Thymus (tissue), 11 donors: ENCODE measurements around the gene LTC4S. TPM values are rescaled to one million over a fixed set of nuclear protein-coding genes. Genes with fewer than 3 reads are reported as not detected.
"Not testable (repeated sequence)": the region's sequence is repeated elsewhere in the genome, so short reads cannot be mapped to it uniquely, and the experiment has no call there.

Experiments
- DNase-seq, 9 donors: peaks; one replicate each; pipeline ENCODE4 v3.0.0-alpha.2; 2013; ENCODE audit warnings: low spot score in 9 of 9, low read depth in 6 of 9, missing footprints in 1 of 9
- H3K27ac ChIP-seq, 2 donors: one replicate each; pipeline ENCODE4 v1.5.1; 2013; ENCODE audit warnings: control low read depth in 1 of 2, low read depth in 1 of 2, low read length in 1 of 2, mild to moderate bottlenecking in 1 of 2, moderate library complexity in 1 of 2
- H3K27me3 ChIP-seq, 2 donors: one replicate each; pipeline ENCODE4 v1.5.1; 2013; ENCODE audit warnings: low read length in 1 of 2; ENCODE audit not compliant: control insufficient read depth in 2 of 2, insufficient read depth in 1 of 2
- H3K36me3 ChIP-seq, 2 donors: one replicate each; pipeline ENCODE4 v1.5.1; 2013; ENCODE audit warnings: low read length in 1 of 2, mild to moderate bottlenecking in 1 of 2, moderate library complexity in 1 of 2; ENCODE audit not compliant: control insufficient read depth in 2 of 2, insufficient read depth in 2 of 2
- H3K4me1 ChIP-seq, 2 donors: one replicate each; pipeline ENCODE4 v1.5.1; 2013; ENCODE audit warnings: low read length in 2 of 2; ENCODE audit not compliant: control insufficient read depth in 2 of 2, insufficient read depth in 2 of 2
- H3K4me3 ChIP-seq, 2 donors: one replicate each; pipeline ENCODE4 v1.5.1; 2013; ENCODE audit warnings: low read length in 2 of 2, control low read depth in 1 of 2, mild to moderate bottlenecking in 1 of 2
- H3K9me3 ChIP-seq, 2 donors: one replicate each; pipeline ENCODE4 v1.5.1; 2013; ENCODE audit warnings: low read length in 1 of 2, mild to moderate bottlenecking in 1 of 2; ENCODE audit not compliant: control insufficient read depth in 2 of 2, insufficient read depth in 1 of 2
- WGBS: extraction: QIAGEN DNeasy Blood & Tissue Kit; methylation state at CpG from one replicate; pipeline ENCODE4 v1.1.7; 2013; 5-methylcytosine and 5-hydroxymethylcytosine counted together
- polyA plus RNA-seq: library from polyadenylated mRNA; stranded (reverse); fragments of 200-250 nt; gene quantifications from one replicate; pipeline ENCODE4 v1.2.3, GENCODE V29; 2013
- total RNA-seq: library from RNA; stranded (reverse); fragments of 120-200 nt; gene quantifications from one replicate; pipeline ENCODE4 v1.2.4, GENCODE V29; 2013
- donor health status: healthy.

Gene LTC4S
- total and polyA plus RNA-seq, 2 donors: 2.7 to 2.8 TPM

- no peak overlapping the region for H3K27ac ChIP-seq
- peaks cover 0 to 8% of the 10 kb centered on the region in 2 donors for H3K4me1 ChIP-seq
- peaks cover 1 to 9% of the 10 kb centered on the region in 2 donors for H3K9me3 ChIP-seq
- peaks cover 66 to 67% of the 10 kb centered on the region in 2 donors for H3K36me3 ChIP-seq
- 95% methylated on average over 23 of the region's 23 CpGs for WGBS
- DNase-seq: no peak
- H3K4me3 ChIP-seq: no peak overlapping the region
- H3K27me3 ChIP-seq: no peaks in the 10 kb centered on the region
Observed at GRCh38 chr5:179833056-179833708, 39.4 kb downstream of the LTC4S start.

- WGBS: 98% methylated on average over 3 of the region's 3 CpGs
- no peak overlapping the region for H3K27ac ChIP-seq
- H3K4me3 ChIP-seq: no peak overlapping the region
- peaks cover 1 to 9% of the 10 kb centered on the region in 2 donors for H3K9me3 ChIP-seq
- H3K4me1 ChIP-seq: peaks cover 0 to 8% of the 10 kb centered on the region in 2 donors
- H3K27me3 ChIP-seq: no peaks in the 10 kb centered on the region
- DNase-seq: no peak
- H3K36me3 ChIP-seq: peaks cover 67 to 70% of the 10 kb centered on the region in 2 donors
Observed at GRCh38 chr5:179833709-179834070, 39.9 kb downstream of the LTC4S start.

- whole genome bisulfite sequencing: 93% methylated on average over 8 of the region's 8 CpGs
- Histone ChIP-seq H3K9me3 (peaks cover 1 to 9% of the 10 kb centered on the region in 2 donors), H3K4me1 (peaks cover 0 to 5% of the 10 kb centered on the region in 2 donors), H3K4me3 (no peak overlapping the region), H3K27ac (no peak overlapping the region), H3K27me3 (no peaks in the 10 kb centered on the region), H3K36me3 (peaks cover 65 to 67% of the 10 kb centered on the region in 2 donors)
- no peak for DNase-seq
Observed at GRCh38 chr5:179834120-179834519, 40.3 kb downstream of the LTC4S start.

GRCh38 chr5:179834871-179835270 lies 41.1 kb downstream of the LTC4S start:
- not testable (repeated sequence) for DNase-seq, H3K27me3 ChIP-seq, H3K4me3 ChIP-seq, H3K27ac ChIP-seq, H3K9me3 ChIP-seq, H3K4me1 ChIP-seq
- H3K36me3 ChIP-seq: peaks cover 65 to 66% of the 10 kb centered on the region in 2 donors
- WGBS: 94% methylated on average over 22 of the region's 28 CpGs

- H3K4me1 ChIP-seq: peaks cover 0 to 5% of the 10 kb centered on the region in 2 donors
- WGBS: 90% methylated on average over 19 of the region's 19 CpGs
- no peak overlapping the region for H3K4me3 ChIP-seq
- H3K9me3 ChIP-seq: no peaks in the 10 kb centered on the region
- H3K27ac ChIP-seq: peak overlapping the region in 1 of 2 donors; percentile 43
- DNase-seq: peak in 2 of 9 donors; percentile 32 to 51
- H3K27me3 ChIP-seq: no peaks in the 10 kb centered on the region
- peaks cover 58 to 60% of the 10 kb centered on the region in 2 donors for H3K36me3 ChIP-seq
Observed at GRCh38 chr5:179836225-179837019, 42.6 kb downstream of the LTC4S start.

GRCh38 chr5:179837076-179838011 lies 43.6 kb downstream of the LTC4S start:
- 94% methylated on average over 15 of the region's 15 CpGs for WGBS
- no peak for DNase-seq
- Histone ChIP-seq H3K9me3 (no peaks in the 10 kb centered on the region), H3K4me3 (no peak overlapping the region), H3K36me3 (peaks cover 51 to 54% of the 10 kb centered on the region in 2 donors), H3K4me1 (peaks cover 0 to 5% of the 10 kb centered on the region in 2 donors), H3K27ac (peak overlapping the region in 1 of 2 donors; percentile 11), H3K27me3 (no peaks in the 10 kb centered on the region)

GRCh38 chr5:179839328-179840256 lies 45.8 kb downstream of the LTC4S start:
- 93% methylated on average over 16 of the region's 16 CpGs for WGBS
- Histone ChIP-seq H3K4me3 (no peak overlapping the region), H3K36me3 (peaks cover 35% of the 10 kb centered on the region in 2 donors), H3K4me1 (peaks cover 0 to 5% of the 10 kb centered on the region in 2 donors), H3K27ac (no peak overlapping the region), H3K27me3 (no peaks in the 10 kb centered on the region), H3K9me3 (no peaks in the 10 kb centered on the region)
- no peak for DNase-seq

GRCh38 chr5:179840321-179840720 lies 46.5 kb downstream of the LTC4S start:
- 98% methylated on average over 11 of the region's 11 CpGs for WGBS
- Histone ChIP-seq H3K4me1 (peaks cover 0 to 5% of the 10 kb centered on the region in 2 donors), H3K27ac (no peak overlapping the region), H3K36me3 (peaks cover 35% of the 10 kb centered on the region in 2 donors), H3K27me3 (no peaks in the 10 kb centered on the region), H3K9me3 (no peaks in the 10 kb centered on the region), H3K4me3 (no peak overlapping the region)
- no peak for DNase-seq
